Nephron progenitor cell (in vitro differentiated cells): ENCODE measurements around the gene ATP6AP1.

Source experiments
- DNase-seq: peaks from one replicate; pipeline ENCODE4 v3.0.0; 2021
- H3K27ac Mint-ChIP-seq: 2 replicates; pipeline ENCODE4 v1.8.0; 2021; ENCODE audit warnings: mild to moderate bottlenecking, moderate library complexity, mixed read lengths
- H3K27me3 Mint-ChIP-seq: 2 replicates; pipeline ENCODE4 v1.8.0; 2021; ENCODE audit warnings: mild to moderate bottlenecking, low read depth, mixed read lengths; ENCODE audit not compliant: poor library complexity
- H3K36me3 Mint-ChIP-seq: 2 replicates; pipeline ENCODE4 v1.8.0; 2021; ENCODE audit warnings: low read depth, mixed read lengths
- H3K4me1 Mint-ChIP-seq: 2 replicates; pipeline ENCODE4 v1.8.0; 2021; ENCODE audit warnings: mixed read lengths
- H3K4me3 Mint-ChIP-seq: 2 replicates; pipeline ENCODE4 v1.8.0; 2021; ENCODE audit warnings: mild to moderate bottlenecking, moderate library complexity, mixed read lengths
- H3K9me3 Mint-ChIP-seq: 2 replicates; pipeline ENCODE4 v1.8.0; 2021; ENCODE audit warnings: mild to moderate bottlenecking, moderate library complexity, mixed read lengths
- CTCF ChIP-seq: fragments of 200-600 bp; sonication (generic); IDR thresholded peaks from 2 replicates; pipeline ENCODE4 v1.5.0; 2021; ENCODE audit warnings: antibody characterized with exemption

Gene ATP6AP1

GRCh38 chrX:154404625-154405192 is 23.8 kb upstream of the ATP6AP1 start:
- Mint-ChIP-seq H3K27me3 (peaks cover 3% of the 10 kb centered on the region), H3K27ac (no peak overlapping the region), H3K4me1 (peaks cover 22% of the 10 kb centered on the region), H3K4me3 (no peak overlapping the region), H3K36me3 (peaks cover 21% of the 10 kb centered on the region), H3K9me3 (peaks cover 63% of the 10 kb centered on the region)
- no peak for DNase-seq
- TF ChIP-seq CTCF = no peak

- H3K36me3 Mint-ChIP-seq = peaks cover 9% of the 10 kb centered on the region
These were observed 19.7 kb upstream of the ATP6AP1 start for GRCh38 chrX:154408659-154409221.

GRCh38 chrX:154409222-154409871 is 19.1 kb upstream of the ATP6AP1 start, which contains the start of gene DNASE1L1:
TSS of gene DNASE1L1 (minus strand) at chrX:154409254. CDS start at chrX:154405568, 3,686 bp downstream.
- peak; percentile 77 for DNase-seq
- Mint-ChIP-seq H3K4me1 (peaks cover 20% of the 10 kb centered on the region), H3K27me3 (peaks cover 3% of the 10 kb centered on the region), H3K4me3 (peak within 1 kb of the TSS; percentile 71), H3K27ac (no peak within 1 kb of the TSS), H3K9me3 (peaks cover 58% of the 10 kb centered on the region), H3K36me3 (peaks cover 10% of the 10 kb centered on the region)
- TF ChIP-seq CTCF = no peak

More at GRCh38 chrX:154408659-154409221, 19.7 kb upstream of the ATP6AP1 start:
- no peak for TF ChIP-seq CTCF
- Mint-ChIP-seq H3K27ac (no peak overlapping the region), H3K4me1 (peaks cover 20% of the 10 kb centered on the region), H3K4me3 (peak overlapping the region; percentile 51), H3K27me3 (peaks cover 3% of the 10 kb centered on the region), H3K9me3 (peaks cover 61% of the 10 kb centered on the region)
- DNase-seq = no peak

- peaks cover 50% of the 10 kb centered on the region for H3K9me3 Mint-ChIP-seq
- TF ChIP-seq CTCF = no peak
- no peak overlapping the region for H3K27ac Mint-ChIP-seq
- peak overlapping the region; percentile 78 for H3K4me3 Mint-ChIP-seq
- peaks cover 15% of the 10 kb centered on the region for H3K36me3 Mint-ChIP-seq
- peaks cover 3% of the 10 kb centered on the region for H3K27me3 Mint-ChIP-seq
- peak; percentile 72 for DNase-seq
- H3K4me1 Mint-ChIP-seq = peaks cover 20% of the 10 kb centered on the region
These were observed 16.5 kb upstream of the ATP6AP1 start for GRCh38 chrX:154411981-154412340.

GRCh38 chrX:154412468-154412867 is 16.0 kb upstream of the ATP6AP1 start:
- peaks cover 20% of the 10 kb centered on the region for H3K4me1 Mint-ChIP-seq
- H3K27me3 Mint-ChIP-seq = peaks cover 3% of the 10 kb centered on the region
- H3K36me3 Mint-ChIP-seq = peaks cover 15% of the 10 kb centered on the region
- no peak overlapping the region for H3K27ac Mint-ChIP-seq
- no peak for DNase-seq
- TF ChIP-seq CTCF = no peak
- peaks cover 50% of the 10 kb centered on the region for H3K9me3 Mint-ChIP-seq
- H3K4me3 Mint-ChIP-seq = peak overlapping the region; percentile 78
